Lung (tissue), 12 donors: Measurements from ENCODE around the gene TMEM129. TPM values are rescaled to one million over a fixed set of nuclear protein-coding genes. Genes with fewer than 3 reads are reported as not detected.
A peak's percentile ranks its signal among the peaks of the same experiment; 100 is the strongest.

Experiments used
- ATAC-seq: fragments of 200-7000 bp; cut with Tn5 transposase; one replicate; pipeline ENCODE4 v1.9.1; 2020; ENCODE audit warnings: moderate number of reproducible peaks; ENCODE audit not compliant: insufficient read depth, low FRiP score
- DNase-seq, 3 donors: peaks; one replicate each; pipeline ENCODE4 v3.0.0-alpha.2; 2013 to 2017
- H3K27ac ChIP-seq, 2 donors: one replicate each; pipeline ENCODE4 v1.5.1; 2013; ENCODE audit warnings: mild to moderate bottlenecking in 2 of 2, moderate library complexity in 2 of 2, control low read depth in 1 of 2, inconsistent platforms in 1 of 2, low read depth in 1 of 2, low read length in 1 of 2
- H3K27me3 ChIP-seq, 3 donors: one replicate each; pipeline ENCODE4 v1.5.1; 2013; ENCODE audit warnings: low read length in 2 of 3; ENCODE audit not compliant: control insufficient read depth in 3 of 3, insufficient read depth in 3 of 3
- H3K36me3 ChIP-seq, 4 donors: one replicate each; pipeline ENCODE4 v1.5.1; 2013; ENCODE audit warnings: low read length in 4 of 4, mild to moderate bottlenecking in 1 of 4, moderate library complexity in 1 of 4; ENCODE audit not compliant: control insufficient read depth in 4 of 4, insufficient read depth in 4 of 4
- H3K4me1 ChIP-seq, 5 donors: one replicate each; pipeline ENCODE4 v1.5.1; 2013; ENCODE audit warnings: low read length in 5 of 5, mild to moderate bottlenecking in 2 of 5, moderate library complexity in 1 of 5; ENCODE audit not compliant: control insufficient read depth in 5 of 5, insufficient read depth in 5 of 5
- H3K4me3 ChIP-seq: one replicate; pipeline ENCODE4 v1.5.1; 2013; ENCODE audit warnings: mild to moderate bottlenecking, control low read depth, moderate library complexity
- H3K9ac ChIP-seq, 2 donors: one replicate each; pipeline ENCODE4 v1.5.1; 2013; ENCODE audit warnings: low read length in 2 of 2, control low read depth in 1 of 2; ENCODE audit not compliant: insufficient read depth in 1 of 2
- H3K9me3 ChIP-seq, 4 donors: one replicate each; pipeline ENCODE4 v1.5.1; 2013; ENCODE audit warnings: low read length in 3 of 4, mild to moderate bottlenecking in 1 of 4, moderate library complexity in 1 of 4; ENCODE audit not compliant: control insufficient read depth in 4 of 4, insufficient read depth in 3 of 4
- WGBS, 2 donors: extraction: QIAGEN DNeasy Blood & Tissue Kit; methylation state at CpG; one replicate each; pipeline ENCODE4 v1.1.7; 2013; 5-methylcytosine and 5-hydroxymethylcytosine counted together
- polyA plus RNA-seq, 2 donors: library from polyadenylated mRNA; stranded (reverse); fragments of 200-250 nt; gene quantifications; one replicate each; pipeline ENCODE4 v1.2.1, GENCODE V29; 2013
- total RNA-seq, 2 donors: library from RNA; depleted of rRNA in 1 of 2; stranded (reverse); fragments of >200 nt in 1 of 2; gene quantifications; one replicate each; pipeline ENCODE4 v1.2.1, GENCODE V29; 2014 to 2021
- TF ChIP-seq, protein P1 (sequence below): IDR thresholded peaks from 2 replicates; pipeline ENCODE4 v1.5.1; 2012; ENCODE audit warnings: mild to moderate bottlenecking; ENCODE audit errors: control extremely low read depth, extremely low read depth
- donor health status: control.
- donor health status: control.
- donor health status: Bipolar disorder and iron deficiency.
- donor health status: healthy.
- donor health status: DM: yes; HTN: yes; CAD: no.

Gene TMEM129
- total and polyA plus RNA-seq, 4 donors: 16.6 to 45.2 (median 37.8) TPM

- H3K27ac ChIP-seq: no peak overlapping the region
- no peak overlapping the region for H3K4me3 ChIP-seq
- H3K27me3 ChIP-seq: no peaks in the 10 kb centered on the region
- H3K36me3 ChIP-seq: no peaks in the 10 kb centered on the region
- peaks cover 0 to 26% (median 17%) of the 10 kb centered on the region in 5 donors for H3K4me1 ChIP-seq
- no peak for DNase-seq
- WGBS, 2 donors: 86 to 90% methylated on average over 17 of the region's 17 CpGs
- H3K9ac ChIP-seq: no peak overlapping the region
- ATAC-seq: no peak
- TF ChIP-seq, protein P1, sequence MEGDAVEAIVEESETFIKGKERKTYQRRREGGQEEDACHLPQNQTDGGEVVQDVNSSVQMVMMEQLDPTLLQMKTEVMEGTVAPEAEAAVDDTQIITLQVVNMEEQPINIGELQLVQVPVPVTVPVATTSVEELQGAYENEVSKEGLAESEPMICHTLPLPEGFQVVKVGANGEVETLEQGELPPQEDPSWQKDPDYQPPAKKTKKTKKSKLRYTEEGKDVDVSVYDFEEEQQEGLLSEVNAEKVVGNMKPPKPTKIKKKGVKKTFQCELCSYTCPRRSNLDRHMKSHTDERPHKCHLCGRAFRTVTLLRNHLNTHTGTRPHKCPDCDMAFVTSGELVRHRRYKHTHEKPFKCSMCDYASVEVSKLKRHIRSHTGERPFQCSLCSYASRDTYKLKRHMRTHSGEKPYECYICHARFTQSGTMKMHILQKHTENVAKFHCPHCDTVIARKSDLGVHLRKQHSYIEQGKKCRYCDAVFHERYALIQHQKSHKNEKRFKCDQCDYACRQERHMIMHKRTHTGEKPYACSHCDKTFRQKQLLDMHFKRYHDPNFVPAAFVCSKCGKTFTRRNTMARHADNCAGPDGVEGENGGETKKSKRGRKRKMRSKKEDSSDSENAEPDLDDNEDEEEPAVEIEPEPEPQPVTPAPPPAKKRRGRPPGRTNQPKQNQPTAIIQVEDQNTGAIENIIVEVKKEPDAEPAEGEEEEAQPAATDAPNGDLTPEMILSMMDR: no peak
- H3K9me3 ChIP-seq: no peaks in the 10 kb centered on the region
Measured at GRCh38 chr4:1755297-1755696, 34.2 kb upstream of the TMEM129 start.

GRCh38 chr4:1754336-1754735 lies 33.2 kb upstream of the TMEM129 start:
- H3K36me3 ChIP-seq: no peaks in the 10 kb centered on the region
- WGBS, 2 donors: 87 to 100% methylated on average over 5 of the region's 5 CpGs
- no peak overlapping the region for H3K4me3 ChIP-seq
- no peak for DNase-seq
- ATAC-seq: no peak
- no peaks in the 10 kb centered on the region for H3K27me3 ChIP-seq
- H3K9ac ChIP-seq: no peak overlapping the region
- H3K27ac ChIP-seq: no peak overlapping the region
- H3K9me3 ChIP-seq: no peaks in the 10 kb centered on the region
- TF ChIP-seq, protein P1: no peak
- peaks cover 0 to 17% (median 14%) of the 10 kb centered on the region in 5 donors for H3K4me1 ChIP-seq

DNA sequence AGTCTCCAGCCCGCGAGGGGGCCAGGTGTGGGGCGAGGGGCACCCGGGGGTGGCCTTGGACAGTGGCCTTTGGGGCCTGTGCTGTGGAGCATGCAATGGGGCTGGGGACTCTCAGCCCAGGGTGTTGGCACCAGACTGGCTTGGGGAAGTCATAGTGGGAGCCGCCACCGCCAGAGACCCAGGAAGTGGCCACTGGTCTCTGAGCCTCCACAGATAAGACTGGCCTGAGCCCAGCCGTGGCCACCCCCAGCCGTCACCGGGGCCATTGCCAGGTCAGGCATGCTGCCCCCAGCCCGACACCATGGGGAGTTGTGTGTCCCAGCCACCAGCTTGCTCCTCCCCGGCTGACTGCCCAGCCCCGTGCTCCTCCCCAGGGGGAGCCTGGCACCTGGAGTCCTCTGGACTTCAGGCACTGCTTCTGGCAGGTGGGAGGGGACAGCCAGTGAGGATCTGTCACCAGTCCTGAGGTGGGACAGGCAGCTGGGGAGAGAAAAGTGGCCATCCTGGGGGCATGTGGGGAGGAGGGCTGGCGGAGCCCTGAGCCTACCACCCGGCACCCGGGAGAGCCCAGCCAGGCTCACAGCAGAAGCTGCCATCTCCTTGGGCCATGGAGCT lies 32.7 kb upstream of the TMEM129 start:
- Histone ChIP-seq H3K4me1 (peaks cover 0 to 17% (median 14%) of the 10 kb centered on the region in 5 donors), H3K4me3 (no peak overlapping the region), H3K36me3 (no peaks in the 10 kb centered on the region), H3K27me3 (no peaks in the 10 kb centered on the region), H3K9me3 (no peaks in the 10 kb centered on the region), H3K27ac (no peak overlapping the region), H3K9ac (no peak overlapping the region)
- TF ChIP-seq, protein P1: no peak
- 83 to 85% methylated on average over 15 of the region's 15 CpGs for WGBS, 2 donors
- ATAC-seq: no peak
- no peak for DNase-seq

DNA sequence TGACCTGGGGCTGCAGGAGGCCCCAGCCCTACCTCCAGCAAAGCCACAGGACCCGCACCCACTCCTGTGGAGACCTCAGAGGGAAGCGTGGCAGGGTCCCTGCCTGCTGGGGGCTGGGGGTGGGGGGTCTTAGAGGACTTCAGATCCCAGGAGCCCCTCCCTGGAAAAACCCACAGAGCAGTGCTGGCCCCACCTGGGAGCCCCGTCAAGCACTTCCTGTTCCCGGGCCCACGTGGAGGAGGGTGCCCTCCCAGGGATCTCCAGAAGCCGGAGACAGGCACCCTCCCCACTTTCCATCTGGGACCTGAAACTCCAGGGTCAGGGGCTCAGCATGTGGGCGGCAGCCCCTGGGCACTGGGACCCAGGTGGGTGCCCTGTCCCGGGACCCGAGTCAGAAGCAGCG lies 32.2 kb upstream of the TMEM129 start:
- Histone ChIP-seq H3K4me1 (peaks cover 0 to 20% (median 16%) of the 10 kb centered on the region in 5 donors), H3K27me3 (no peaks in the 10 kb centered on the region), H3K4me3 (no peak overlapping the region), H3K36me3 (no peaks in the 10 kb centered on the region), H3K27ac (peak overlapping the region in 1 of 2 donors; percentile 15), H3K9ac (no peak overlapping the region), H3K9me3 (no peaks in the 10 kb centered on the region)
- WGBS, 2 donors: 58 to 72% methylated on average over 9 to 10 of the region's 10 CpGs
- no peak for ATAC-seq
- TF ChIP-seq, protein P1: no peak
- DNase-seq: no peak
